Epithelial cell of esophagus (primary cell): Measurements from ENCODE around the gene IDNK.

Experiments used
- DNase-seq: peaks from one replicate; pipeline ENCODE4 v3.0.0; 2010; ENCODE audit warnings: low read depth
- H3K4me3 ChIP-seq: 2 replicates; pipeline ENCODE4 v1.5.1; 2011; ENCODE audit warnings: mild to moderate bottlenecking, low read length, control low read depth
- CTCF ChIP-seq: IDR thresholded peaks from 2 replicates; pipeline ENCODE4 v1.5.1; 2011; ENCODE audit warnings: low read depth, mild to moderate bottlenecking, low read length, control low read depth, inconsistent platforms; ENCODE audit not compliant: insufficient read depth; ENCODE audit errors: missing control alignments

IDNK gene

GRCh38 chr9:83649515-83649914, 26.6 kb downstream of the IDNK start:
- TF ChIP-seq CTCF, result no peak
- no peak overlapping the region for H3K4me3 ChIP-seq
- no peak for DNase-seq

- TF ChIP-seq CTCF, result no peak
- DNase-seq, result no peak
- H3K4me3 ChIP-seq, result no peak overlapping the region
Observed at GRCh38 chr9:83651558-83651957, 28.6 kb downstream of the IDNK start.

- TF ChIP-seq CTCF, result no peak
- H3K4me3 ChIP-seq, result no peak overlapping the region
- DNase-seq, result no peak
Observed at GRCh38 chr9:83652433-83652832, 29.5 kb downstream of the IDNK start.

GRCh38 chr9:83655433-83655832, 32.5 kb downstream of the IDNK start:
- no peak for TF ChIP-seq CTCF
- no peak for DNase-seq
- no peak overlapping the region for H3K4me3 ChIP-seq

- H3K4me3 ChIP-seq, result no peak overlapping the region
- no peak for TF ChIP-seq CTCF
- no peak for DNase-seq
Observed at GRCh38 chr9:83656032-83656680, 33.2 kb downstream of the IDNK start.

GRCh38 chr9:83656952-83657351, 34.0 kb downstream of the IDNK start:
- H3K4me3 ChIP-seq, result no peak overlapping the region
- DNase-seq, result no peak
- no peak for TF ChIP-seq CTCF

- TF ChIP-seq CTCF, result no peak
- H3K4me3 ChIP-seq, result no peak overlapping the region
- DNase-seq, result no peak
Observed at GRCh38 chr9:83662933-83663332, 40.0 kb downstream of the IDNK start.
